ENCODE measurements around the gene TP53I11. TPM values are rescaled to one million over a fixed set of nuclear protein-coding genes. Genes with fewer than 3 reads are reported as not detected.

Gene TP53I11
- polyA plus RNA-seq, 3 donors, result 11.0 to 13.2 (median 11.3) TPM

DNA sequence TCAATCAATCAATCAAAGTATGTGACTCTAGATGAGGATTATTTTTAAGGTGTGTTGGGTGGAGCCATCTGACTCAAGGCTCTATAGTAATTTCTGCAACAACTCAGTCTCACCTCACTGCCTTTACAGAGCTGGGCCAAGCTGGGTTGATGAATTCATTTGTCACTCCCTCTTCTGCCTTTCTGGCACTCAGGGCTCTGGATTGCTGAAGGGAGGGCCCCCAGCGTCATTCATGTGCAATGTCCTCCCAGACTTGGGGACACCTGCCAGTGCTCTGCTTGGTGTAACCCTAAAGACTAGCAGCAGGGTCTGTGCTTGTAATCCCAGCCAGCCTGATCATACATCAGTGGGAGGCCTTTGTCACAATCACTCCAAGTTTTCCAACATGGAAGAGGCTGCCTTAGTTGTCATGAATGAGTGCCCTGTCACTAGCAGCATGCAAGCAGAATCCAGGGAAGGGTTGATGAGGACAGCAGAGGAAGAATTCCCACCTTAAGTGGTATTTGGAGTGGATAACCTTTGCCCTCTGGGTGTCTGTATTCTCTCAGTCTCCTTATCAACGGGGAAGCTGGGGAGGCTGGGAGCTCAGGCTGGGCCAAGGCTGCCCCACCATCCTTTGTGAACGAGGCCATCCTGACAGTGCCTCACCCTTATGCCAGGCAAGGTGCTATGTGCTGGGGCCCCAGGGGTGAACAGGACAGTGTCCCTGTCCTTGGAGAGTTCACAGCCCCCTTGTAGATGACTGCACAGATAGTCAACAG lies 2.0 kb upstream of the TP53I11 start:
- H3K9me3 ChIP-seq (replicated peaks in 1 of 2; ENCODE audit: control insufficient read depth in 1 of 2, insufficient read depth in 1 of 2, low read length in 2 of 2), result no peaks in the 10 kb centered on the region
- H3K9me3 Mint-ChIP-seq, result peaks cover 0 to 4% (median 0%) of the 10 kb centered on the region in 7 donors
- no peak overlapping the region for H3K4me3 ChIP-seq (replicated peaks in 1 of 3; ENCODE audit: low read depth in 2 of 3, low read length in 3 of 3)
- H3K4me1 ChIP-seq (ENCODE audit: control insufficient read depth in 1 of 2, insufficient read depth in 2 of 2, low read length in 2 of 2), result peaks cover 54 to 70% of the 10 kb centered on the region in 2 donors
- no peak overlapping the region for H2AFZ ChIP-seq (ENCODE audit: insufficient read depth, low read depth, low read length, poor library complexity, severe bottlenecking)
- WGBS (ENCODE audit: insufficient coverage), result 92% methylated on average over 3 of the region's 3 CpGs
- H3K27ac ChIP-seq (ENCODE audit: low read depth in 1 of 2, low read length in 2 of 2), result no peak overlapping the region
- H3K4me3 Mint-ChIP-seq, result no peak overlapping the region
- H3K27me3 Mint-ChIP-seq (ENCODE audit: low read depth in 3 of 3), result peaks cover 3 to 17% (median 5%) of the 10 kb centered on the region in 3 donors
- no peak for DNase-seq
- intact Hi-C loops (cut with micrococcal nuclease), result loop anchor here (10.0 kb wide), 1 partner anchor 92 kb away; no protein-coding TSS in a partner anchor
- no peak overlapping the region for H3K4me2 ChIP-seq (replicated peaks; ENCODE audit: extremely low read depth, low read length, poor library complexity, severe bottlenecking)
- peaks cover 16% of the 10 kb centered on the region for H3K79me2 ChIP-seq (ENCODE audit: insufficient read depth, low read length)
- H3K27me3 ChIP-seq (ENCODE audit: control insufficient read depth in 2 of 2, insufficient read depth in 2 of 2, low read length in 2 of 2), result peaks cover 0 to 3% of the 10 kb centered on the region in 2 donors
- TF ChIP-seq, protein P1, sequence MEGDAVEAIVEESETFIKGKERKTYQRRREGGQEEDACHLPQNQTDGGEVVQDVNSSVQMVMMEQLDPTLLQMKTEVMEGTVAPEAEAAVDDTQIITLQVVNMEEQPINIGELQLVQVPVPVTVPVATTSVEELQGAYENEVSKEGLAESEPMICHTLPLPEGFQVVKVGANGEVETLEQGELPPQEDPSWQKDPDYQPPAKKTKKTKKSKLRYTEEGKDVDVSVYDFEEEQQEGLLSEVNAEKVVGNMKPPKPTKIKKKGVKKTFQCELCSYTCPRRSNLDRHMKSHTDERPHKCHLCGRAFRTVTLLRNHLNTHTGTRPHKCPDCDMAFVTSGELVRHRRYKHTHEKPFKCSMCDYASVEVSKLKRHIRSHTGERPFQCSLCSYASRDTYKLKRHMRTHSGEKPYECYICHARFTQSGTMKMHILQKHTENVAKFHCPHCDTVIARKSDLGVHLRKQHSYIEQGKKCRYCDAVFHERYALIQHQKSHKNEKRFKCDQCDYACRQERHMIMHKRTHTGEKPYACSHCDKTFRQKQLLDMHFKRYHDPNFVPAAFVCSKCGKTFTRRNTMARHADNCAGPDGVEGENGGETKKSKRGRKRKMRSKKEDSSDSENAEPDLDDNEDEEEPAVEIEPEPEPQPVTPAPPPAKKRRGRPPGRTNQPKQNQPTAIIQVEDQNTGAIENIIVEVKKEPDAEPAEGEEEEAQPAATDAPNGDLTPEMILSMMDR (IDR thresholded peaks at IDR 0.05), result no peak
- no peaks in the 10 kb centered on the region for H3K36me3 Mint-ChIP-seq
- H3K9ac ChIP-seq (ENCODE audit: insufficient read depth, low read length, poor library complexity, severe bottlenecking), result no peak overlapping the region
- H3K36me3 ChIP-seq (replicated peaks in 1 of 2; ENCODE audit: control insufficient read depth in 1 of 2, insufficient read depth in 2 of 2, low read length in 2 of 2), result no peaks in the 10 kb centered on the region
- peaks cover 56% of the 10 kb centered on the region for H3K4me1 Mint-ChIP-seq
- peaks cover 16% of the 10 kb centered on the region for H4K20me1 ChIP-seq (ENCODE audit: insufficient read depth, low read length)
- H3K27ac Mint-ChIP-seq, result peak overlapping the region in 2 of 7 donors; percentile 3 to 13

DNA sequence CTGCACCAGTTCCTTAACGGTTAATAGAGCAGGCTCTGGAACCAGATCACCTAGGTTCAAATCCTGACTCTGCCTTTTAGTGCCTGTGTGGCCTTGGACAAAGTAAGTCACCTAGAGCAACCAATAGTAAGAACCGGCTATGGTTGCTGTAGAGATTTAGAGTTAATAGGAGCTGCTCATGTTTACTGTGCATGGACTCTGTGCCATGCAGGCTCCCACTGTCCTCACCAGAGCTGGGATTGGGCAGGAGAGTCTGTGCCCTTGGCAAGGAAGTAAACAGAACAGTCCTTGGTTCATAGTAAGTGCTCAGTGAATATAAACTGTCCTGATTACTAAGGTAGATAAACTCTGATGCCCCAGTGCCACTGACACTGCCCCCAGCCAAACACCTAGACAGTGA lies 1.4 kb upstream of the TP53I11 start:
- Histone ChIP-seq H4K20me1 (ENCODE audit: insufficient read depth, low read length) (peaks cover 22% of the 10 kb centered on the region), H3K9ac (ENCODE audit: insufficient read depth, low read length, poor library complexity, severe bottlenecking) (no peak overlapping the region), H2AFZ (ENCODE audit: insufficient read depth, low read depth, low read length, poor library complexity, severe bottlenecking) (no peak overlapping the region), H3K79me2 (ENCODE audit: insufficient read depth, low read length) (peaks cover 16% of the 10 kb centered on the region), H3K4me3 (replicated peaks in 1 of 3; ENCODE audit: low read depth in 2 of 3, low read length in 3 of 3) (no peak overlapping the region), H3K4me2 (replicated peaks; ENCODE audit: extremely low read depth, low read length, poor library complexity, severe bottlenecking) (no peak overlapping the region), H3K36me3 (replicated peaks in 1 of 2; ENCODE audit: control insufficient read depth in 1 of 2, insufficient read depth in 2 of 2, low read length in 2 of 2) (no peaks in the 10 kb centered on the region), H3K27ac (ENCODE audit: low read depth in 1 of 2, low read length in 2 of 2) (no peak overlapping the region), H3K9me3 (replicated peaks in 1 of 2; ENCODE audit: control insufficient read depth in 1 of 2, insufficient read depth in 1 of 2, low read length in 2 of 2) (no peaks in the 10 kb centered on the region), H3K27me3 (ENCODE audit: control insufficient read depth in 2 of 2, insufficient read depth in 2 of 2, low read length in 2 of 2) (peaks cover 0 to 3% of the 10 kb centered on the region in 2 donors), H3K4me1 (ENCODE audit: control insufficient read depth in 1 of 2, insufficient read depth in 2 of 2, low read length in 2 of 2) (peaks cover 50 to 64% of the 10 kb centered on the region in 2 donors)
- H3K9me3 Mint-ChIP-seq, result peaks cover 0 to 4% (median 0%) of the 10 kb centered on the region in 7 donors
- H3K4me3 Mint-ChIP-seq, result no peak overlapping the region
- H3K27me3 Mint-ChIP-seq (ENCODE audit: low read depth in 3 of 3), result peaks cover 3 to 17% (median 5%) of the 10 kb centered on the region in 3 donors
- no peak for DNase-seq
- TF ChIP-seq, protein P1 (IDR thresholded peaks at IDR 0.05), result no peak
- peaks cover 56% of the 10 kb centered on the region for H3K4me1 Mint-ChIP-seq
- 70% methylated on average over 2 of the region's 2 CpGs for WGBS (ENCODE audit: insufficient coverage)
- intact Hi-C loops (cut with micrococcal nuclease), result loop anchor here (10.0 kb wide), 1 partner anchor 93 kb away; no protein-coding TSS in a partner anchor
- peak overlapping the region in 1 of 7 donors; percentile 13 for H3K27ac Mint-ChIP-seq
- H3K36me3 Mint-ChIP-seq, result peaks cover 0 to 2% of the 10 kb centered on the region in 2 donors
